GM12878 (cell line): Measurements from ENCODE around the gene NDUFAF5. TPM values are rescaled to one million over a fixed set of nuclear protein-coding genes. Genes with fewer than 3 reads are reported as not detected.

Experiments
- CREB1 ChIP-seq: IDR thresholded peaks from 2 replicates; pipeline ENCODE4 v1.6.1; 2012; ENCODE audit warnings: low read depth, mild to moderate bottlenecking, inconsistent platforms
- CTCF ChIP-seq, 3 experiments: IDR thresholded peaks in 2 of 3; conservative IDR thresholded peaks in 1 of 3; 2 replicates each; pipeline ENCODE4 v1.5.1; 2011; ENCODE audit warnings: low read depth in 3 of 3, low read length in 3 of 3, mild to moderate bottlenecking in 3 of 3, control low read depth in 2 of 3, moderate library complexity in 2 of 3, inconsistent platforms in 1 of 3, mixed read lengths in 1 of 3; ENCODE audit not compliant: control insufficient read depth in 2 of 3, insufficient read depth in 1 of 3; ENCODE audit errors: extremely low read depth in 1 of 3
- EP300 ChIP-seq, 2 experiments: fragments of 150-350 bp in 1 of 2; IDR thresholded peaks; 2 replicates each; pipeline ENCODE4 v1.6.1; 2011 to 2012; ENCODE audit warnings: low read depth in 2 of 2, low read length in 2 of 2, borderline replicate concordance in 1 of 2, improper control_type of control experiment in 1 of 2, inconsistent platforms in 1 of 2; ENCODE audit not compliant: control insufficient read depth in 1 of 2
- JUNB ChIP-seq: IDR thresholded peaks from 2 replicates; pipeline ENCODE4 v1.6.1; 2016; ENCODE audit warnings: antibody characterized with exemption, mild to moderate bottlenecking
- MXI1 ChIP-seq: fragments of 150-350 bp; IDR thresholded peaks from 2 replicates; pipeline ENCODE4 v1.6.1; 2011; ENCODE audit warnings: low read depth, mild to moderate bottlenecking, inconsistent platforms, low read length, improper control_type of control experiment
- NR2F1 ChIP-seq: fragments of 450-650 bp; conservative IDR thresholded peaks from 2 replicates; pipeline ENCODE4 v1.6.1; 2017; ENCODE audit warnings: mild to moderate bottlenecking
- SMC3 ChIP-seq: IDR thresholded peaks from 2 replicates; pipeline ENCODE4 v1.6.1; 2011; ENCODE audit warnings: low read length, improper control_type of control experiment, borderline replicate concordance
- TCF7 ChIP-seq: IDR thresholded peaks from 2 replicates; pipeline ENCODE4 v1.6.1; 2014; ENCODE audit warnings: antibody characterized with exemption, borderline replicate concordance
- YBX1 ChIP-seq: fragments of 450-650 bp; IDR thresholded peaks from 2 replicates; pipeline ENCODE4 v1.6.1; 2016; ENCODE audit warnings: antibody characterized with exemption
- polyA plus RNA-seq, 11 experiments: library from polyadenylated mRNA; depleted of rRNA in 4 of 11; unstranded in 6 of 11; stranded (reverse) in 5 of 11; fragments of >200 nt; fragmentation: Nextera tagmentation in 4 of 11; fragmentation: Illumina TruSeq in 1 of 11; extraction: Ambion mirVana in 4 of 11; extraction: Trizol in 1 of 11; gene quantifications; 1 replicate in 1 of 11; 2 replicates in 10 of 11; pipeline versions ENCODE4 v1.2.1 to v1.2.3, GENCODE V29; 2011 to 2016; ENCODE audit warnings: inconsistent platforms in 2 of 11, missing spikeins in 2 of 11, low read depth in 1 of 11
- total RNA-seq, 4 experiments: library from RNA; depleted of rRNA in 3 of 4; stranded (reverse); fragments of >200 nt in 3 of 4; fragmentation: Illumina TruSeq in 1 of 4; extraction: Trizol in 1 of 4; gene quantifications; 2 replicates each; pipeline versions ENCODE4 v1.2.1 to v1.2.3, GENCODE V29; 2013 to 2021
- TF ChIP-seq, protein P1 (sequence below): fragments of 450-650 bp; IDR thresholded peaks from 2 replicates; pipeline ENCODE4 v1.6.1; 2017; ENCODE audit warnings: antibody characterized with exemption, mild to moderate bottlenecking, moderate library complexity

NDUFAF5 gene
- total and polyA plus RNA-seq, 10 of the 15 experiments (the other 5 are each of a cell fraction or from before 2014, with no cell fraction given) = 15.6 to 36.9 (median 28.0) TPM

DNA sequence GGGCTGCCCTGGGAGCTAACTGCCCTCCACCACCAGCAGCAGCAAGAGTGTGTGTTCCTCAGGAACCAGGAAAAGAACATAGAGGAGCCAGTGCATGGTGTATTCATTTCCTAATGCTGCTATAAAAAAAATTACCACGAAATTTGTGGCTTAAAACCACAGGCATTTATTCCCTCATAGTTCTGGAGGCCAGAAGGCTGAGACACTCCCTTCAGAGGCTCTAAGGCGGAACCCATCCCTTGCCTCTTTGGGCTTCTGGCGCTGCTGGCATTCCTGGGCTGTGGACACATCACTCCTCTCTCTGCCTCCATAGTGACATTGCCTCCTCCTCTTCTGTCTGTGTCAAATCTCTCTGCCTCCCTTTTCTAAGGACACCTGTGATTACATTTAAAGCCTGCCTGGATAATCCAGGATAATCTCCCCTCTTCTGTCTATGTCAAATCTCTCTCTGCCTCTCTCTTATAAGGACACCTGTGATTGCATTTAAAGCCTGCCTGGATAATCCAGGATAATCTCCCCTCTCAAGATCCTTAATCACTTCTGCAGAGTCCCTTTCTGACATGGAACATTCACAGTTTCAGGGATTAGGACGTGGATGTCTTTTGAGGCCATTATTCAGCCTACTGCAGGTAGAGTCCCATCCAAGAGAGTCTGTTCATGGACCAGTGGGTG, 54.7 kb downstream of the NDUFAF5 start (continued):
- TF ChIP-seq MXI1 = no peak
- TF ChIP-seq, protein P1, sequence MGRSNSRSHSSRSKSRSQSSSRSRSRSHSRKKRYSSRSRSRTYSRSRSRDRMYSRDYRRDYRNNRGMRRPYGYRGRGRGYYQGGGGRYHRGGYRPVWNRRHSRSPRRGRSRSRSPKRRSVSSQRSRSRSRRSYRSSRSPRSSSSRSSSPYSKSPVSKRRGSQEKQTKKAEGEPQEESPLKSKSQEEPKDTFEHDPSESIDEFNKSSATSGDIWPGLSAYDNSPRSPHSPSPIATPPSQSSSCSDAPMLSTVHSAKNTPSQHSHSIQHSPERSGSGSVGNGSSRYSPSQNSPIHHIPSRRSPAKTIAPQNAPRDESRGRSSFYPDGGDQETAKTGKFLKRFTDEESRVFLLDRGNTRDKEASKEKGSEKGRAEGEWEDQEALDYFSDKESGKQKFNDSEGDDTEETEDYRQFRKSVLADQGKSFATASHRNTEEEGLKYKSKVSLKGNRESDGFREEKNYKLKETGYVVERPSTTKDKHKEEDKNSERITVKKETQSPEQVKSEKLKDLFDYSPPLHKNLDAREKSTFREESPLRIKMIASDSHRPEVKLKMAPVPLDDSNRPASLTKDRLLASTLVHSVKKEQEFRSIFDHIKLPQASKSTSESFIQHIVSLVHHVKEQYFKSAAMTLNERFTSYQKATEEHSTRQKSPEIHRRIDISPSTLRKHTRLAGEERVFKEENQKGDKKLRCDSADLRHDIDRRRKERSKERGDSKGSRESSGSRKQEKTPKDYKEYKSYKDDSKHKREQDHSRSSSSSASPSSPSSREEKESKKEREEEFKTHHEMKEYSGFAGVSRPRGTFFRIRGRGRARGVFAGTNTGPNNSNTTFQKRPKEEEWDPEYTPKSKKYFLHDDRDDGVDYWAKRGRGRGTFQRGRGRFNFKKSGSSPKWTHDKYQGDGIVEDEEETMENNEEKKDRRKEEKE = no peak
- TF ChIP-seq JUNB = no peak
- TF ChIP-seq SMC3 = no peak
- no peak for TF ChIP-seq EP300 (IDR thresholded peaks at IDR 0.05; ENCODE audit: borderline replicate concordance in 1 of 2, control insufficient read depth in 1 of 2, low read depth in 2 of 2, low read length in 2 of 2)
- TF ChIP-seq NR2F1 = no peak
- TF ChIP-seq CREB1 = no peak
- no peak for TF ChIP-seq TCF7
- TF ChIP-seq YBX1 = no peak
- TF ChIP-seq CTCF (IDR thresholded peaks at IDR 0.05 in 2 of 3, conservative IDR thresholded peaks at IDR 0.05 in 1 of 3; ENCODE audit: control insufficient read depth in 2 of 3, extremely low read depth in 1 of 3, insufficient read depth in 1 of 3, low read depth in 3 of 3, low read length in 3 of 3) = no peak
